ENCODE measurements around the gene F10.

- TF ChIP-seq GPBP1L1 (CRISPR knock-in tag; IDR thresholded peaks at IDR 0.05) (no peak), REST (IDR thresholded peaks at IDR 0.05; ENCODE audit: borderline replicate concordance in 1 of 2, low read depth in 1 of 2, low read length in 2 of 2) (no peak), GABPA (IDR thresholded peaks at IDR 0.05; ENCODE audit: low read depth, low read length) (no peak), GABPA (CRISPR knock-in tag; IDR thresholded peaks at IDR 0.05; ENCODE audit: low read depth) (no peak), ZNF83 (CRISPR knock-in tag; IDR thresholded peaks at IDR 0.05; ENCODE audit: borderline replicate concordance) (no peak), ZNF572 (CRISPR knock-in tag; IDR thresholded peaks at IDR 0.05) (no peak), SIN3B (IDR thresholded peaks at IDR 0.05; ENCODE audit: low read length) (no peak), YY1 (IDR thresholded peaks at IDR 0.05; ENCODE audit: insufficient read depth, insufficient replicate concordance, low read depth, low read length) (no peak)
These were observed 21.1 kb downstream of the F10 start for GRCh38 chr13:113143466-113144254.
